Measurements from ENCODE around the gene TIGD3.

TIGD3 gene

GRCh38 chr11:65354265-65355012 is at the start of gene TIGD3:
Gene TIGD3 (plus strand): TSS chr11:65354751. CDS start chr11:65355809, 1,058 bp downstream.
- DNase-seq, result peak; percentile 98

GRCh38 chr11:65305501-65306268 is 48.9 kb upstream of the TIGD3 start:
- DNase-seq, result no peak

GRCh38 chr11:65307298-65308229 is 47.0 kb upstream of the TIGD3 start:
- DNase-seq, result no peak

- DNase-seq, result no peak
Observed at GRCh38 chr11:65308281-65308891, 46.2 kb upstream of the TIGD3 start.

GRCh38 chr11:65309006-65309405 is 45.5 kb upstream of the TIGD3 start:
- DNase-seq, result no peak

- no peak for DNase-seq
Observed at GRCh38 chr11:65310215-65310614, 44.3 kb upstream of the TIGD3 start.

- no peak for DNase-seq
Observed at GRCh38 chr11:65310736-65311135, 43.8 kb upstream of the TIGD3 start.

- no peak for DNase-seq
Observed at GRCh38 chr11:65311170-65311678, 43.3 kb upstream of the TIGD3 start.

GRCh38 chr11:65314501-65315203 is 39.9 kb upstream of the TIGD3 start, which contains the start of gene CDC42EP2:
Gene CDC42EP2 (plus strand): TSS chr11:65314866. CDS start chr11:65320899, 6,033 bp downstream.
- peak; percentile 37 for DNase-seq

- DNase-seq, result peak; percentile 87
Observed at GRCh38 chr11:65315204-65315865, 39.2 kb upstream of the TIGD3 start.

GRCh38 chr11:65315866-65316226 is 38.7 kb upstream of the TIGD3 start:
- DNase-seq, result no peak

- DNase-seq, result no peak
Observed at GRCh38 chr11:65316227-65317024, 38.1 kb upstream of the TIGD3 start.

- DNase-seq, result no peak
Observed at GRCh38 chr11:65317025-65317786, 37.3 kb upstream of the TIGD3 start.

- no peak for DNase-seq
Observed at GRCh38 chr11:65320386-65321075, 34.0 kb upstream of the TIGD3 start.

GRCh38 chr11:65321076-65321475 is 33.5 kb upstream of the TIGD3 start:
- no peak for DNase-seq

GRCh38 chr11:65321828-65322485 is 32.6 kb upstream of the TIGD3 start:
- DNase-seq, result no peak

- no peak for DNase-seq
Observed at GRCh38 chr11:65323813-65324212, 30.7 kb upstream of the TIGD3 start.

- DNase-seq, result no peak
Observed at GRCh38 chr11:65325435-65325834, 29.1 kb upstream of the TIGD3 start.

All from NCI-H1092 (cell line).